ENCODE results near the gene BBS9. TPM values are rescaled to one million over a fixed set of nuclear protein-coding genes. Genes with fewer than 3 reads are reported as not detected.
A peak's percentile ranks its signal among the peaks of the same experiment; 100 is the strongest.

The BBS9 gene
- total RNA-seq, 1 experiment from 2014 or later: 5.1 TPM

GRCh38 chr7:33422141-33422540, 292.8 kb downstream of the BBS9 start:
- CTCF ChIA-PET: interaction anchor here (0.9 to 2.1 kb wide), 5 partner anchors 178 to 511 kb away, joined by 3 to 12 read pairs (median 3); no protein-coding TSS in a partner anchor
- intact Hi-C loops (cut with micrococcal nuclease): loop anchor here (2.0 kb wide), 1 partner anchor 511 kb away; no protein-coding TSS in a partner anchor
- H3K9me3 Mint-ChIP-seq (ENCODE audit: unreplicated experiment): no peaks in the 10 kb centered on the region
- no peaks in the 10 kb centered on the region for H3K27me3 Mint-ChIP-seq (ENCODE audit: insufficient read depth, unreplicated experiment)
- no peaks in the 10 kb centered on the region for H3K36me3 Mint-ChIP-seq (ENCODE audit: insufficient read depth, unreplicated experiment)
- POLR2A ChIA-PET: no interaction called here
- H3K4me1 Mint-ChIP-seq (ENCODE audit: insufficient read depth, unreplicated experiment): no peaks in the 10 kb centered on the region
- no peak overlapping the region for H3K27ac Mint-ChIP-seq (ENCODE audit: low read depth, unreplicated experiment)
- no peak for TF ChIP-seq CTCF (IDR thresholded peaks at IDR 0.05; ENCODE audit: unreplicated experiment)
- no peak for DNase-seq (ENCODE audit: unreplicated experiment)
- BruUV-seq (replicated peaks): no TSS peak
- no peak overlapping the region for H3K4me3 Mint-ChIP-seq (ENCODE audit: unreplicated experiment)

- H3K4me3 Mint-ChIP-seq (ENCODE audit: unreplicated experiment): no peak overlapping the region
- no peaks in the 10 kb centered on the region for H3K27me3 Mint-ChIP-seq (ENCODE audit: insufficient read depth, unreplicated experiment)
- no peak for DNase-seq (ENCODE audit: unreplicated experiment)
- TF ChIP-seq CTCF (IDR thresholded peaks at IDR 0.05; ENCODE audit: unreplicated experiment): no peak
- H3K9me3 Mint-ChIP-seq (ENCODE audit: unreplicated experiment): no peaks in the 10 kb centered on the region
- H3K4me1 Mint-ChIP-seq (ENCODE audit: insufficient read depth, unreplicated experiment): no peaks in the 10 kb centered on the region
- ChIA-PET POLR2A (no interaction called here), CTCF (interaction anchor here (0.7 to 2.2 kb wide), 9 partner anchors 8 to 510 kb away, joined by 3 to 12 read pairs (median 4); no protein-coding TSS in a partner anchor)
- no peak overlapping the region for H3K27ac Mint-ChIP-seq (ENCODE audit: low read depth, unreplicated experiment)
- intact Hi-C loops (cut with micrococcal nuclease): loop anchor here (2.0 kb wide), 1 partner anchor 510 kb away; no protein-coding TSS in a partner anchor
- BruUV-seq (replicated peaks): no TSS peak
- H3K36me3 Mint-ChIP-seq (ENCODE audit: insufficient read depth, unreplicated experiment): no peaks in the 10 kb centered on the region
Observed at GRCh38 chr7:33422825-33423645, 293.7 kb downstream of the BBS9 start.

GRCh38 chr7:33423646-33424020, 294.3 kb downstream of the BBS9 start:
- H3K27ac Mint-ChIP-seq (ENCODE audit: low read depth, unreplicated experiment): no peak overlapping the region
- intact Hi-C loops (cut with micrococcal nuclease): loop anchor here (2.0 kb wide), 1 partner anchor 509 kb away; no protein-coding TSS in a partner anchor
- peak; percentile 43 for TF ChIP-seq CTCF (IDR thresholded peaks at IDR 0.05; ENCODE audit: unreplicated experiment)
- CTCF ChIA-PET: interaction anchor here (0.6 to 2.2 kb wide), 10 partner anchors 12 to 320 kb away, joined by 3 to 7 read pairs (median 4); no protein-coding TSS in a partner anchor
- DNase-seq (ENCODE audit: unreplicated experiment): peak; percentile 12
- BruUV-seq (replicated peaks): no TSS peak
- no peaks in the 10 kb centered on the region for H3K36me3 Mint-ChIP-seq (ENCODE audit: insufficient read depth, unreplicated experiment)
- no peaks in the 10 kb centered on the region for H3K27me3 Mint-ChIP-seq (ENCODE audit: insufficient read depth, unreplicated experiment)
- no peaks in the 10 kb centered on the region for H3K4me1 Mint-ChIP-seq (ENCODE audit: insufficient read depth, unreplicated experiment)
- H3K4me3 Mint-ChIP-seq (ENCODE audit: unreplicated experiment): no peak overlapping the region
- H3K9me3 Mint-ChIP-seq (ENCODE audit: unreplicated experiment): no peaks in the 10 kb centered on the region
- POLR2A ChIA-PET: no interaction called here

- H3K36me3 Mint-ChIP-seq (ENCODE audit: insufficient read depth, unreplicated experiment): no peaks in the 10 kb centered on the region
- intact Hi-C loops (cut with micrococcal nuclease): no loop called here
- DNase-seq (ENCODE audit: unreplicated experiment): no peak
- no peaks in the 10 kb centered on the region for H3K9me3 Mint-ChIP-seq (ENCODE audit: unreplicated experiment)
- H3K4me1 Mint-ChIP-seq (ENCODE audit: insufficient read depth, unreplicated experiment): no peaks in the 10 kb centered on the region
- no peak overlapping the region for H3K27ac Mint-ChIP-seq (ENCODE audit: low read depth, unreplicated experiment)
- CTCF ChIA-PET: interaction anchor here (0.7 kb wide), 1 partner anchor 427 kb away, joined by 3 read pairs; no protein-coding TSS in a partner anchor
- POLR2A ChIA-PET: no interaction called here
- no TSS peak for BruUV-seq (replicated peaks)
- H3K4me3 Mint-ChIP-seq (ENCODE audit: unreplicated experiment): no peak overlapping the region
- TF ChIP-seq CTCF (IDR thresholded peaks at IDR 0.05; ENCODE audit: unreplicated experiment): no peak
- no peaks in the 10 kb centered on the region for H3K27me3 Mint-ChIP-seq (ENCODE audit: insufficient read depth, unreplicated experiment)
Observed at GRCh38 chr7:33425395-33425794, 296.0 kb downstream of the BBS9 start.

Data from MCF 10A (cell line).